H9 (cell line): Measurements from ENCODE around the gene GAPT. TPM values are rescaled to one million over a fixed set of nuclear protein-coding genes. Genes with fewer than 3 reads are reported as not detected.

ENCODE experiments used
- DNase-seq: peaks from one replicate; pipeline ENCODE4 v3.0.0-alpha.2; 2017
- H2AFZ ChIP-seq: one replicate; pipeline ENCODE4 v1.6.1; 2013; ENCODE audit warnings: mild to moderate bottlenecking, low read length, control low read depth, moderate library complexity
- H2AK5ac ChIP-seq: 2 replicates; pipeline ENCODE4 v1.6.1; 2013; ENCODE audit warnings: low read length, control low read depth, mixed read lengths; ENCODE audit not compliant: insufficient read length
- H2BK120ac ChIP-seq: one replicate; pipeline ENCODE4 v1.6.1; 2013; ENCODE audit warnings: low read depth, mild to moderate bottlenecking, low read length, control low read depth, inconsistent platforms; ENCODE audit not compliant: poor library complexity, severe bottlenecking
- H2BK12ac ChIP-seq: 2 replicates; pipeline ENCODE4 v1.6.1; 2013; ENCODE audit warnings: low read length, control low read depth, mixed read lengths, low read depth; ENCODE audit not compliant: insufficient read length
- H2BK15ac ChIP-seq: 2 replicates; pipeline ENCODE4 v1.6.1; 2013; ENCODE audit warnings: low read depth, low read length, control low read depth
- H2BK20ac ChIP-seq: one replicate; pipeline ENCODE4 v1.6.1; 2013; ENCODE audit warnings: low read depth, mild to moderate bottlenecking, low read length, control low read depth, inconsistent platforms; ENCODE audit not compliant: poor library complexity, severe bottlenecking
- H2BK5ac ChIP-seq: 2 replicates; pipeline ENCODE4 v1.6.1; 2013; ENCODE audit warnings: low read length, control low read depth, mixed read lengths; ENCODE audit not compliant: insufficient read length
- H3K14ac ChIP-seq: 2 replicates; pipeline ENCODE4 v1.6.1; 2013; ENCODE audit warnings: low read length, control low read depth; ENCODE audit not compliant: insufficient read depth
- H3K18ac ChIP-seq: 2 replicates; pipeline ENCODE4 v1.6.1; 2013; ENCODE audit warnings: low read depth, mild to moderate bottlenecking, mixed read lengths, low read length, control low read depth; ENCODE audit not compliant: insufficient read length
- H3K23ac ChIP-seq: 2 replicates; pipeline ENCODE4 v1.6.1; 2013; ENCODE audit warnings: low read length, control low read depth, mixed read lengths, low read depth; ENCODE audit not compliant: insufficient read length
- H3K23me2 ChIP-seq: 2 replicates; pipeline ENCODE4 v1.6.1; 2013; ENCODE audit warnings: low read depth, mild to moderate bottlenecking, mixed read lengths, low read length, control low read depth; ENCODE audit not compliant: insufficient read length, poor library complexity, severe bottlenecking
- H3K27ac ChIP-seq: 2 replicates; pipeline ENCODE4 v1.5.1; 2013; ENCODE audit warnings: low read length, control low read depth, mixed read lengths, low read depth; ENCODE audit not compliant: insufficient read length
- H3K27me3 ChIP-seq: 2 replicates; pipeline ENCODE4 v1.6.1; 2013; ENCODE audit warnings: low read length, control low read depth, inconsistent platforms; ENCODE audit not compliant: insufficient read depth
- H3K4ac ChIP-seq: 2 replicates; pipeline ENCODE4 v1.6.1; 2013; ENCODE audit warnings: low read depth, mild to moderate bottlenecking, control low read depth, inconsistent platforms, low read length, moderate library complexity
- H3K4me1 ChIP-seq: 2 replicates; pipeline ENCODE4 v1.6.1; 2013; ENCODE audit warnings: low read length, control low read depth, inconsistent platforms; ENCODE audit not compliant: insufficient read depth
- H3K4me2 ChIP-seq: 2 replicates; pipeline ENCODE4 v1.6.1; 2013; ENCODE audit warnings: low read length, control low read depth, mixed read lengths; ENCODE audit not compliant: insufficient read length, insufficient read depth
- H3K56ac ChIP-seq: 2 replicates; pipeline ENCODE4 v1.6.1; 2013; ENCODE audit warnings: low read depth, mild to moderate bottlenecking, mixed read lengths, low read length, control low read depth; ENCODE audit not compliant: insufficient read length
- H3K79me1 ChIP-seq: 2 replicates; pipeline ENCODE4 v1.6.1; 2013; ENCODE audit warnings: low read depth, mild to moderate bottlenecking, moderate library complexity, low read length, control low read depth, inconsistent platforms; ENCODE audit not compliant: insufficient read depth, poor library complexity, severe bottlenecking
- H3K79me2 ChIP-seq: 2 replicates; pipeline ENCODE4 v1.6.1; 2013; ENCODE audit warnings: low read length, control low read depth, inconsistent platforms; ENCODE audit not compliant: insufficient read depth
- H3K9ac ChIP-seq: 2 replicates; pipeline ENCODE4 v1.6.1; 2013; ENCODE audit warnings: low read length, control low read depth, mixed read lengths; ENCODE audit not compliant: insufficient read length; ENCODE audit errors: extremely low read depth
- H3K9me3 ChIP-seq: one replicate; pipeline ENCODE4 v1.6.1; 2013; ENCODE audit warnings: low read depth, low read length, inconsistent platforms; ENCODE audit not compliant: control insufficient read depth
- H3T11ph ChIP-seq: one replicate; pipeline ENCODE4 v1.6.1; 2013; ENCODE audit warnings: mild to moderate bottlenecking, low read length, control low read depth, inconsistent platforms
- H4K20me1 ChIP-seq: one replicate; pipeline ENCODE4 v1.6.1; 2013; ENCODE audit not compliant: control insufficient read depth, insufficient read length, insufficient read depth
- H4K5ac ChIP-seq: 2 replicates; pipeline ENCODE4 v1.6.1; 2013; ENCODE audit warnings: low read depth, mild to moderate bottlenecking, mixed read lengths, low read length, control low read depth; ENCODE audit not compliant: insufficient read length
- H4K8ac ChIP-seq: replicated peaks from 2 replicates; pipeline ENCODE4 v1.6.1; 2013; ENCODE audit warnings: low read length, control low read depth, mixed read lengths, low read depth; ENCODE audit not compliant: insufficient read length
- H4K91ac ChIP-seq: 2 replicates; pipeline ENCODE4 v1.6.1; 2013; ENCODE audit warnings: low read depth, mild to moderate bottlenecking, moderate library complexity, mixed read lengths, low read length, control low read depth; ENCODE audit not compliant: insufficient read length
- H3K27ac Mint-ChIP-seq, 3 experiments: 2 replicates in 2 of 3; 3 replicates in 1 of 3; pipeline ENCODE4 v1.8.0; 2020 to 2021; ENCODE audit warnings: mixed read lengths in 3 of 3, mild to moderate bottlenecking in 1 of 3, moderate library complexity in 1 of 3
- H3K27me3 Mint-ChIP-seq: 2 replicates; pipeline ENCODE4 v1.8.0; 2021; ENCODE audit warnings: low read depth, mild to moderate bottlenecking, moderate library complexity, mixed read lengths
- H3K36me3 Mint-ChIP-seq, 3 experiments: 2 replicates in 2 of 3; 3 replicates in 1 of 3; pipeline ENCODE4 v1.8.0; 2020 to 2021; ENCODE audit warnings: low read depth in 3 of 3, mixed read lengths in 3 of 3; ENCODE audit not compliant: insufficient read depth in 1 of 3
- H3K4me1 Mint-ChIP-seq, 2 experiments: 2 replicates each; pipeline ENCODE4 v1.8.0; 2020; ENCODE audit warnings: mixed read lengths in 2 of 2
- H3K4me3 Mint-ChIP-seq, 2 experiments: 2 replicates in 1 of 2; 3 replicates in 1 of 2; pipeline ENCODE4 v1.8.0; 2020 to 2021; ENCODE audit warnings: mild to moderate bottlenecking in 2 of 2, mixed read lengths in 2 of 2, moderate library complexity in 1 of 2
- H3K9me3 Mint-ChIP-seq, 2 experiments: 2 replicates in 1 of 2; 3 replicates in 1 of 2; pipeline ENCODE4 v1.8.0; 2020; ENCODE audit warnings: mild to moderate bottlenecking in 2 of 2, mixed read lengths in 2 of 2, moderate library complexity in 1 of 2
- CTCF ChIP-seq: fragments of 200-600 bp; sonication (generic); conservative IDR thresholded peaks from 3 replicates; pipeline ENCODE4 v1.8.0; 2021; ENCODE audit warnings: antibody characterized with exemption, mild to moderate bottlenecking
- WGBS: extraction: QIAGEN DNeasy Blood & Tissue Kit; methylation state at CpG from one replicate; pipeline ENCODE4 v1.1.7; 2013; ENCODE audit warnings: missing lambda C conversion rate, low lambda C conversion rate, mixed read lengths; ENCODE audit not compliant: insufficient read length; ENCODE audit errors: extremely low coverage; 5-methylcytosine and 5-hydroxymethylcytosine counted together
- long read RNA-seq: library from polyadenylated mRNA; unstranded; transcript quantifications from one replicate; pipeline ENCODE4 v2.0.0, GENCODE V29; 2020
- total RNA-seq: library from RNA; stranded (reverse); gene quantifications from 2 replicates; pipeline ENCODE4 v1.2.1, GENCODE V29; 2021

The GAPT gene
- total RNA-seq, result not detected in 2 replicates
- long read RNA-seq, result 0 reads

DNA sequence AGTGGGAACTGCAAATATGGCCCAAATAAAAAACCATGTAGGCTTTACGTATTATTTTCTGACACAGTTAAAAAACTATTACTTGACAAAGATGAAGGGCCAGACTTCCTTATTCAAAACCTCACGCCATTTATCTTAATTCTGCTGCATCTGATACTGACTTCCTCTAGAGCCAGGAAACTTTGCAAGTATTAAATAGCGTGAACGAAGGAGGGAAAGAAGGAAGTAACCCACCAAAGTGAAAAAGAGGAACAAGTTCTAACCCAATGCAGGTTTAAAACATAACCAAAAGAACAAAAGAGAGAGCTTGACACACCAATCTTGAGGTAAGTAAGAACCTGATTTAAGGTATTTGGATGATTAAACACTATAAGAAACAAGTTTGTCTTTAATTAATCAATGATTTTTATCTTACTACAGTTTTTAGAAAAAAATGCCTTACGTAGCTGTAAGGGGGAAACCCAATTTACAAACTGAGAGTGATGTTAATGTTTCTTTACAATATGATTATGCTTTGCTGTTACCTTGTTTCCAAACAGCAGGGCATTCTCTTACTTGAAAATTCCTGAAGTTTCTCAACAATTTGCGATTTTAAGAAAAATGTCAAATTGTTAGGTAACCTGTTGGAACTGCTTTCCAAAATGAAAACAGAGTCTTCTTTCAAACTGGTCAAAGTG is at the start of gene GAPT:
Gene GAPT (plus strand): TSS at position 220 of the 677 bp plus-strand sequence. CDS start 3,102 bp downstream, outside the sequence.
- H3T11ph ChIP-seq, result no peak within 1 kb of the TSS
- WGBS, result no CpG with 5 or more reads among the region's 6 CpGs

More for the DNA sequence above, at the start of gene GAPT:
- DNase-seq, result no peak
- Histone ChIP-seq H2BK5ac (no peak within 1 kb of the TSS), H3K4me1 (no peaks in the 10 kb centered on the region; the same call in 1 of the 2 replicates), H4K5ac (no peak within 1 kb of the TSS), H3K79me1 (no peaks in the 10 kb centered on the region), H3K27me3 (no peaks in the 10 kb centered on the region), H2BK12ac (no peak within 1 kb of the TSS), H3K23ac (no peak within 1 kb of the TSS), H3K56ac (no peak within 1 kb of the TSS), H3K14ac (no peak within 1 kb of the TSS), H2BK15ac (no peak within 1 kb of the TSS), H4K8ac (no peak within 1 kb of the TSS), H2BK20ac (no peak within 1 kb of the TSS), H3K9me3 (no peaks in the 10 kb centered on the region), H2AK5ac (no peak within 1 kb of the TSS), H3K79me2 (no peaks in the 10 kb centered on the region), H3K18ac (no peak within 1 kb of the TSS), H3K9ac (no peak within 1 kb of the TSS), H3K27ac (no peak within 1 kb of the TSS), H2BK120ac (no peak within 1 kb of the TSS), H4K20me1 (no peaks in the 10 kb centered on the region), H3K4me2 (no peak within 1 kb of the TSS), H3K23me2 (no peaks in the 10 kb centered on the region), H4K91ac (no peak within 1 kb of the TSS), H2AFZ (no peak within 1 kb of the TSS), H3K4ac (no peak within 1 kb of the TSS)
- Mint-ChIP-seq H3K27ac (peak within 1 kb of the TSS in 2 of 3 experiments; percentile 10 to 82; a peak in 2 of 7 replicates), H3K4me3 (no peak within 1 kb of the TSS), H3K27me3 (no peaks in the 10 kb centered on the region), H3K36me3 (no peaks in the 10 kb centered on the region), H3K9me3 (no peaks in the 10 kb centered on the region), H3K4me1 (peaks cover 14 to 21% of the 10 kb centered on the region in 2 experiments)
- no peak for TF ChIP-seq CTCF
